HepG2 (cell line): ENCODE data around the gene ZACN. TPM values are rescaled to one million over a fixed set of nuclear protein-coding genes. Genes with fewer than 3 reads are reported as not detected.
A peak's percentile ranks its signal among the peaks of the same experiment; 100 is the strongest.

Experiments
- CC2D1A ChIP-seq: sonication (generic); formaldehyde crosslinking; IDR thresholded peaks from 2 replicates; pipeline ENCODE4 v1.8.1; 2023; ENCODE audit warnings: mild to moderate bottlenecking, missing genetic modification reagents
- DMAP1 ChIP-seq: IDR thresholded peaks from 2 replicates; pipeline ENCODE4 v1.6.1; 2016
- EHMT2 ChIP-seq: fragments of 200-600 bp; sonication (generic); IDR thresholded peaks from 2 replicates; pipeline ENCODE4 v1.7.0; 2017; ENCODE audit warnings: antibody characterized with exemption, low read depth, low read length, borderline replicate concordance
- GTF2F1 ChIP-seq: fragments of 150-350 bp; IDR thresholded peaks from 2 replicates; pipeline ENCODE4 v1.6.1; 2014; ENCODE audit warnings: low read length
- HCFC1 ChIP-seq: fragments of 150-350 bp; IDR thresholded peaks from 2 replicates; pipeline ENCODE4 v1.6.1; 2014; ENCODE audit warnings: low read depth, low read length
- HMG20B ChIP-seq: conservative IDR thresholded peaks from 2 replicates; pipeline ENCODE4 v1.6.1; 2016; ENCODE audit warnings: missing genetic modification reagents, missing compliant biosample characterization
- HMGXB4 ChIP-seq, 2 experiments: sonication (generic) in 1 of 2; formaldehyde crosslinking in 1 of 2; IDR thresholded peaks; 2 replicates each; pipeline versions ENCODE4 v1.4.0 to v1.6.1; 2018 to 2020; ENCODE audit warnings: missing genetic modification reagents in 2 of 2, borderline replicate concordance in 1 of 2, low read depth in 1 of 2, mild to moderate bottlenecking in 1 of 2, missing biosample characterization in 1 of 2
- LCORL ChIP-seq, 2 experiments: fragments of 450-650 bp in 1 of 2; sonication (generic) in 1 of 2; formaldehyde crosslinking in 1 of 2; IDR thresholded peaks; 2 replicates each; pipeline versions ENCODE4 v1.5.0 to v1.6.1; 2017 to 2020; ENCODE audit warnings: antibody characterized with exemption in 1 of 2, missing genetic modification reagents in 1 of 2
- MLLT10 ChIP-seq: sonication (generic); formaldehyde crosslinking; IDR thresholded peaks from 2 replicates; pipeline ENCODE4 v1.4.0; 2020; ENCODE audit warnings: missing genetic modification reagents
- MTA3 ChIP-seq: sonication (generic); formaldehyde crosslinking; IDR thresholded peaks from 2 replicates; pipeline ENCODE4 v1.4.0; 2020; ENCODE audit warnings: missing genetic modification reagents
- MXD1 ChIP-seq: sonication (generic); formaldehyde crosslinking; IDR thresholded peaks from 2 replicates; pipeline ENCODE4 v1.4.0; 2020; ENCODE audit warnings: mild to moderate bottlenecking, missing genetic modification reagents
- NFATC3 ChIP-seq: sonication (generic); formaldehyde crosslinking; IDR thresholded peaks from 2 replicates; pipeline ENCODE4 v1.5.1; 2020; ENCODE audit warnings: mild to moderate bottlenecking, missing genetic modification reagents
- NFKB2 ChIP-seq: sonication (generic); formaldehyde crosslinking; IDR thresholded peaks from 2 replicates; pipeline ENCODE4 v1.4.0; 2020; ENCODE audit warnings: missing genetic modification reagents, borderline replicate concordance
- NFYB ChIP-seq: sonication (generic); formaldehyde crosslinking; IDR thresholded peaks from 2 replicates; pipeline ENCODE4 v1.4.0; 2020; ENCODE audit warnings: missing genetic modification reagents
- RARA ChIP-seq: IDR thresholded peaks from 2 replicates; pipeline ENCODE4 v1.6.1; 2016; ENCODE audit warnings: missing genetic modification reagents, missing compliant biosample characterization
- RBFOX2 ChIP-seq: fragments of 200-400 bp; formaldehyde crosslinking; IDR thresholded peaks from 2 replicates; pipeline ENCODE4 v1.6.1; 2017; ENCODE audit warnings: low read depth, mild to moderate bottlenecking, low read length
- RFX3 ChIP-seq: IDR thresholded peaks from 2 replicates; pipeline ENCODE4 v1.6.1; 2016; ENCODE audit warnings: missing biosample characterization, missing genetic modification reagents
- RXRA ChIP-seq: sonication (generic); formaldehyde crosslinking; IDR thresholded peaks from 2 replicates; pipeline ENCODE4 v1.5.1; 2020; ENCODE audit warnings: missing genetic modification reagents
- SALL1 ChIP-seq: sonication (generic); formaldehyde crosslinking; IDR thresholded peaks from 2 replicates; pipeline ENCODE4 v1.8.0; 2022; ENCODE audit warnings: mild to moderate bottlenecking, missing genetic modification reagents
- SNAPC5 ChIP-seq: sonication (generic); formaldehyde crosslinking; IDR thresholded peaks from 2 replicates; pipeline ENCODE4 v1.8.1; 2023; ENCODE audit warnings: mild to moderate bottlenecking, missing genetic modification reagents, borderline replicate concordance
- TAF15 ChIP-seq: fragments of 200-400 bp; formaldehyde crosslinking; IDR thresholded peaks from one replicate; pipeline ENCODE4 v1.6.1; 2018; ENCODE audit warnings: mild to moderate bottlenecking, low read depth, low read length; ENCODE audit not compliant: poor library complexity, severe bottlenecking
- TARDBP ChIP-seq: sonication (generic); formaldehyde crosslinking; IDR thresholded peaks from 2 replicates; pipeline ENCODE4 v1.8.0; 2022; ENCODE audit warnings: mild to moderate bottlenecking, missing genetic modification reagents
- TEAD2 ChIP-seq: sonication (generic); formaldehyde crosslinking; IDR thresholded peaks from 2 replicates; pipeline ENCODE4 v1.9.0; 2021; ENCODE audit warnings: missing genetic modification reagents
- U2AF2 ChIP-seq: fragments of 200-400 bp; formaldehyde crosslinking; IDR thresholded peaks from 2 replicates; pipeline ENCODE4 v1.6.1; 2017; ENCODE audit warnings: low read depth, mild to moderate bottlenecking, low read length
- YY1 ChIP-seq: IDR thresholded peaks from 2 replicates; pipeline ENCODE4 v1.6.1; 2011; ENCODE audit warnings: low read length, low read depth, moderate library complexity, mild to moderate bottlenecking; ENCODE audit not compliant: insufficient read depth, insufficient replicate concordance
- ZNF18 ChIP-seq: sonication (generic); formaldehyde crosslinking; IDR thresholded peaks from 2 replicates; pipeline ENCODE4 v1.8.0; 2022; ENCODE audit warnings: mild to moderate bottlenecking, missing genetic modification reagents; ENCODE audit not compliant: insufficient replicate concordance
- ZNF674 ChIP-seq: sonication (generic); formaldehyde crosslinking; IDR thresholded peaks from 2 replicates; pipeline ENCODE4 v1.5.0; 2020; ENCODE audit warnings: low read depth, mild to moderate bottlenecking, missing genetic modification reagents
- ZNF850 ChIP-seq: sonication (generic); formaldehyde crosslinking; conservative IDR thresholded peaks from 2 replicates; pipeline ENCODE4 v1.9.0; 2021; ENCODE audit warnings: mild to moderate bottlenecking, missing genetic modification reagents
- polyA plus RNA-seq, 8 experiments: library from polyadenylated mRNA; depleted of rRNA in 3 of 8; stranded (reverse) in 7 of 8; unstranded in 1 of 8; fragments of >200 nt; fragmentation: Illumina TruSeq in 4 of 8; extraction: Trizol in 4 of 8; gene quantifications; 2 replicates each; pipeline versions ENCODE4 v1.2.1 to v1.2.3, GENCODE V29; 2011 to 2016; ENCODE audit warnings: low read depth in 4 of 8, missing spikeins in 1 of 8, mixed read lengths in 1 of 8; ENCODE audit not compliant: insufficient read depth in 1 of 8
- total RNA-seq, 5 experiments: library from RNA; depleted of rRNA; stranded (reverse); fragments of >200 nt; fragmentation: Illumina TruSeq; extraction: Trizol; gene quantifications; 2 replicates each; pipeline ENCODE4 v1.2.3, GENCODE V29; 2016; ENCODE audit warnings: low read depth in 1 of 5

The ZACN gene
- total and polyA plus RNA-seq, 2 of the 13 experiments (the other 11 are each of a cell fraction or from before 2014, with no cell fraction given), result 0.11 to 0.15 TPM

- TF ChIP-seq ZNF18 (CRISPR knock-in tag), result no peak
- TF ChIP-seq HCFC1, result no peak
- TF ChIP-seq RFX3 (CRISPR knock-in tag), result no peak
- TF ChIP-seq HMGXB4 (CRISPR knock-in tag; IDR thresholded peaks at IDR 0.05; ENCODE audit: borderline replicate concordance in 1 of 2, low read depth in 1 of 2), result peak in 1 of 2 experiments; percentile 61; a peak in 1 of 4 replicates
- TF ChIP-seq DMAP1 (CRISPR knock-in tag), result 0 out of 2 replicates have a peak, but pooled peaks have one; percentile 10
- TF ChIP-seq MTA3 (CRISPR knock-in tag), result no peak
- TF ChIP-seq GTF2F1, result no peak
- peak; percentile 40; the same call in 1 of the 2 replicates for TF ChIP-seq RBFOX2
- TF ChIP-seq YY1, result no peak
- no peak for TF ChIP-seq U2AF2
- peak; percentile 13; the same call in 1 of the 2 replicates for TF ChIP-seq NFKB2 (CRISPR knock-in tag)
- TF ChIP-seq SALL1 (CRISPR knock-in tag), result peak; percentile 8
- TF ChIP-seq CC2D1A (CRISPR knock-in tag), result no peak
- TF ChIP-seq NFATC3 (CRISPR knock-in tag), result no peak
- TF ChIP-seq SNAPC5 (CRISPR knock-in tag), result no peak
- no peak for TF ChIP-seq ZNF674 (CRISPR knock-in tag)
- no peak for TF ChIP-seq TAF15
- 0 out of 2 replicates have a peak, but pooled peaks have one; percentile 10 for TF ChIP-seq MXD1 (CRISPR knock-in tag)
- TF ChIP-seq RXRA (CRISPR knock-in tag), result no peak
- TF ChIP-seq NFYB (CRISPR knock-in tag), result no peak
- TF ChIP-seq EHMT2, result 0 out of 2 replicates have a peak, but pooled peaks have one; percentile 52
- no peak for TF ChIP-seq TEAD2 (CRISPR knock-in tag)
- no peak for TF ChIP-seq LCORL (IDR thresholded peaks at IDR 0.05)
- TF ChIP-seq LCORL (CRISPR knock-in tag; IDR thresholded peaks at IDR 0.05), result peak; percentile 50; the same call in 1 of the 2 replicates
- no peak for TF ChIP-seq TARDBP (CRISPR knock-in tag)
- no peak for TF ChIP-seq RARA (CRISPR knock-in tag)
- TF ChIP-seq HMG20B (CRISPR knock-in tag), result no peak
- TF ChIP-seq MLLT10 (CRISPR knock-in tag), result no peak
- TF ChIP-seq ZNF850 (CRISPR knock-in tag), result no peak
These were observed 25.3 kb downstream of the ZACN start (continued) for GRCh38 chr17:76104140-76104895.
